NB4 (cell line): ENCODE measurements around the gene FMO3.

Source experiments
- DNase-seq: peaks from one replicate; pipeline ENCODE4 v3.0.0; 2010; ENCODE audit warnings: low read depth
- H3K4me3 ChIP-seq: one replicate; pipeline ENCODE4 v1.5.1; 2011; ENCODE audit warnings: mild to moderate bottlenecking, low read depth, low read length, moderate library complexity
- CTCF ChIP-seq: IDR thresholded peaks from one replicate; pipeline ENCODE4 v1.5.1; 2012; ENCODE audit warnings: low read depth, low read length
- MAX ChIP-seq: IDR thresholded peaks from 2 replicates; pipeline ENCODE4 v1.6.1; 2011; ENCODE audit warnings: low read depth, low read length
- MYC ChIP-seq: IDR thresholded peaks from 2 replicates; pipeline ENCODE4 v1.6.1; 2011; ENCODE audit warnings: low read depth, low read length
- POLR2A ChIP-seq: IDR thresholded peaks from 2 replicates; pipeline ENCODE4 v1.6.1; 2011; ENCODE audit warnings: mild to moderate bottlenecking; ENCODE audit not compliant: insufficient read length; ENCODE audit errors: extremely low read depth

The FMO3 gene

GRCh38 chr1:171090604-171091003 is at the start of gene FMO3:
TSS of gene FMO3 (plus strand) at chr1:171090905. CDS start at chr1:171092659, 1,754 bp downstream.
- no peak for DNase-seq
- no peak within 1 kb of the TSS for H3K4me3 ChIP-seq
- TF ChIP-seq MYC (no peak), CTCF (no peak), MAX (no peak), POLR2A (no peak)

GRCh38 chr1:171048014-171048413 is 42.7 kb upstream of the FMO3 start:
- H3K4me3 ChIP-seq = no peak overlapping the region
- TF ChIP-seq MYC (no peak), CTCF (no peak), MAX (no peak), POLR2A (no peak)
- DNase-seq = no peak

- TF ChIP-seq CTCF (no peak), MYC (no peak), POLR2A (no peak), MAX (no peak)
- H3K4me3 ChIP-seq = no peak overlapping the region
- no peak for DNase-seq
These were observed 37.7 kb upstream of the FMO3 start for GRCh38 chr1:171052977-171053376.

- TF ChIP-seq POLR2A (no peak), MYC (no peak), MAX (no peak), CTCF (no peak)
- H3K4me3 ChIP-seq = no peak overlapping the region
- DNase-seq = no peak
These were observed 34.6 kb upstream of the FMO3 start for GRCh38 chr1:171055966-171056643.

- no peak for DNase-seq
- H3K4me3 ChIP-seq = no peak overlapping the region
- no peak for TF ChIP-seq MAX
- no peak for TF ChIP-seq CTCF
- TF ChIP-seq MYC = no peak
These were observed 29.1 kb upstream of the FMO3 start for GRCh38 chr1:171061425-171062143.
